AML-193 (cell line): ENCODE results near the gene HPCA.
"Not testable (repeated sequence)": the region's sequence is repeated elsewhere in the genome, so short reads cannot be mapped to it uniquely, and the experiment has no call there.

Experiments
- DNase-seq, 2 experiments: peaks; one replicate each; lab custom pipeline; 2025; lab: John Stamatoyannopoulos, UW

The HPCA gene

DNA sequence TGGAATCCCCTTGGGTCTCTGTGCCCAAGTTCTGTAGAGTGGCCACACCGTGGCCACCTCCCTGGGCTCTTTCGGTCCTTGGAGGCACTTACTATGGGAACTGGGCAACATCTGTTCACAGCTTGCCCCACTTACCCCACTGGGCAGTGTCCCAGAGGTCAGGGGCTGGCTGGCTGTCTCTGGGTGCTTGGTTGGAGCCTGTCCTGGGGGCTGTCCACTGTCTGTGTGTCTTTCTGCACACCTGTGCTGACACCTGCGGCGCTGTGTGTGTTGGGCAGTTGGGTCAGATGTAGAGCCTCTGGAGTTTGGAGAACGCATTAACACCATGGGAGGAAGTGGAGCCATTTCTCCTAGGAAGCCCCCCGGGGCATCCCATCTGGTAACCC lies 16.2 kb downstream of the HPCA start:
- DNase-seq, result no peak

DNA sequence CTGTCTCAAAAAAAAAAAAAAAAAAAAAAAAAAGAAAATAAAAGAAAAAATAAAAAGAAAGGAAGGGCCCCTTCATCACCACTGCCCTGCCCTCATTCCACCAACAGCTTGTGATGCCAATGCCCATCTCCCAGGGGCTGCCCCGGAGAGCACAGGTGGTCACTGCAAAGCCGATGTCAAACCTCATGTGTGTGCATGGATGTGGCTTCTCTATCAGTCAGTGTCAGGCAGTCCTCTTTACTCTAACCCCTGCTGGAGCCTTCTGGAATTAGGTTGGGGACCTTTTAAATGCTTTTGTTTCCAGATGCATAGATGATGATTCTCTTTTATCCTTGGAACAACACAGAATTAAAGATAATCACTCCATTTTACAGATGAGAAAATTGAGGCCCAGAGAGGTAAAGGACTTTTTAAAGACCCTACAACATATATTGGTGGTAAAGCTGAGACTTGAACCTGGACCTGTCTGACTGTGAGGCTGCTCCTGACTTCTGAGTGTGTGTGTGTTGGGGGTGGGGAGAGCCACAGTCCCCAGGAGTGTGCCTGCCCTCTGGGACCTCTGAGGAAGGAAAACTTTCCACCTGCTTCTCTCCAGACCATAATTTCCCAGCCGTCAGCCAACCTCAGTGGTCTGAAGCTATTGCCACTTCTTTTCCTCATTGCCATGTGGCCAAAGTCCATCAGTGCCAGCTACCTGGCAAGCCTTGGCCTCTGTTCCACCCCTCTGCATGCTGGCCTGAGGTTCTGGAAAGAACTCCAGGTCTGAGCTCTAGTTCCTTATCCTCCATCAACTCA lies 17.9 kb downstream of the HPCA start:
- no peak for DNase-seq

DNA sequence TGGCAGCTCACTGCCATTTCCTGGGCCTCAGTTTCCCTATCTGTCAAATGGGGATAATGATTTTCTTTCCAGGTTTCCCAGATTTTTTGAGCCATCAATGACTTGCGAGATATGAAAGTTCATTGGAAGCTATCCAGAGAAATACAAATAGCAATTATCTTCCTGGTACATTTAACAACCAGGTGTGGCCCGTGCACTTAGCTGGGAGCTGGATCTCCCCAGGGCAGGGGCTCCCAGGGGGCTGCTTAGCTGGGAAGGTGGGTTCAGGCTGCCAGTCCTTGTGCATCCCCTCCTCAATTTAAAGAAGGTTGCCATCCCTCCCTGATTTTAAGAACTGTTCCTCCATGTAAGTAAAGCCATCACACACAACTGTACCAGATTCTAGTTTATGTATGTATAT lies 18.5 kb downstream of the HPCA start:
- no peak for DNase-seq

DNA sequence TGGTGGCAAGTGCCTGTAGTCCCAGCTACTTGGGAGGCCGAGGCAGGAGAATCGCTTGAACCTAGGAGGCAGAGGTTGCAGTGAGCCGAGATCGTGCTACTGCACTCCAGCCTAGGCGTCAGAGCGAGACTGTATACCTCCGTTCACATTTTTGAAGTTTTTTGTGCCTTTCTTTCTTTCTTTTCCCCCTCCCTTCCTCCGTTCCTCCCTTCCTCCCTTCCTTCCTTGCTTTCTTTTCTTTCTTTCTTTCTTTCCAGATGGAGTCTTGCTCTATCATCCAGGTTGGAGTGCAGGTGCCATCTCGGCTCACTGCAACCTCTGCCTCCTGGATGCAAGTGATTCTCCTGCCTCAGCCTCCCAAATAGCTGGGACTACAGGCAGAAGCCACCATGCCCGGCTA lies 19.3 kb downstream of the HPCA start:
- not testable (repeated sequence) for DNase-seq

DNA sequence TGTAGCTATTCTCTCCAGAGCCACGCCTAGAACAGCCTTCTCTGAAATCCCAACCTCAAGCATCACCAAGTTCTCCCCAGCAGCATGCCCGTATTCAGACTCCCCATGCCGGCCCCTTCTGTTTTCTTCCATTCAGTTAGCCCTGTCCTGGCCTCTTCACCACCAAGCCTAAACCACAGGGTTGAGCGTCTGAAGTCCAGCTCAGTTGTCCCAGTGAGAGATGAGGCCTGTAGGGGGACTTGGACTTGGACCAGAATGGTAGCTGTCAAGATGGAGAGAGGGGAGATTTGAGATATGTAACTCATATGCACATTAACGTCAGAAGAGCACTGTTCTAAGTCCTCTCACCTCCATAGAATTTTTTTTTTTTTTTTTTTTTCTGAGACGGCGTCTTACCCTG lies 20.4 kb downstream of the HPCA start:
- no peak for DNase-seq

DNA sequence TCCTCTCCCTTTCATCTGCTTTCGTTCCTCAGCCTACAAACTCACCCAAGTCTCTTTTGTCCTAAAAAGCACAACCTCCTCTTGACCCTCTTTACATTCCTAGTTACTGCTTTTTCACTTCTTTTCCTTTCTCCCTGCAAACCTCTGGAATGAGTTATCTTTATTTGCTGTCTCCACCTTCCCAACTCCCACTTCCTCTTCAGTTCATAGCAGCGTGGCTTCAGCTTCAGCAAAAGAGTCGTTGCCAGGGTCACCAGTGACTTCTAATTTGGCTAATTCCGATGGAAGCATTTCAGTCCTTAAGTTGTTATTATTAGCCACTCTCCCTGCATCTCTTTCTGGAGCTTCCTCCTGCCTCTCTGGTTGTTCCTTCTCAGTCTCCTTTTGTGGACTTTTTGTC lies 21.1 kb downstream of the HPCA start:
- no peak for DNase-seq

DNA sequence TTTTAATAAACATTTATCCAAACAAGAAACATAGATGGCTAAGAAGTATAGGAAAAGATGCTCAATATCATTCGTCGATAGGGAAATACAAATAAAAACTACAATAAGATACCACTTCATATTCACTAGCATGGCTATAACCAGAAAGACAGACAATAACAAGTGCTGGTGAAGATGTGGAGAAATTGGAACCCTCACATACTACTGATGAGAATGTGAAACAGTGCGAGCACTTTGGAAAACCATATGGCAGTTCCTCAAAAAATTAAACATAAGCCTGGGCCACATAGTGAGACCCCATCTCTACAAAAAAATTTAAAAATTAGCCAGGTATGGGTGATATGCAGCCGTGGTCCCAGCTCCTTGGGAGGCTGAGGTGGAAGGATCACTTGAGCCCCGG lies 24.0 kb downstream of the HPCA start:
- no peak for DNase-seq

DNA sequence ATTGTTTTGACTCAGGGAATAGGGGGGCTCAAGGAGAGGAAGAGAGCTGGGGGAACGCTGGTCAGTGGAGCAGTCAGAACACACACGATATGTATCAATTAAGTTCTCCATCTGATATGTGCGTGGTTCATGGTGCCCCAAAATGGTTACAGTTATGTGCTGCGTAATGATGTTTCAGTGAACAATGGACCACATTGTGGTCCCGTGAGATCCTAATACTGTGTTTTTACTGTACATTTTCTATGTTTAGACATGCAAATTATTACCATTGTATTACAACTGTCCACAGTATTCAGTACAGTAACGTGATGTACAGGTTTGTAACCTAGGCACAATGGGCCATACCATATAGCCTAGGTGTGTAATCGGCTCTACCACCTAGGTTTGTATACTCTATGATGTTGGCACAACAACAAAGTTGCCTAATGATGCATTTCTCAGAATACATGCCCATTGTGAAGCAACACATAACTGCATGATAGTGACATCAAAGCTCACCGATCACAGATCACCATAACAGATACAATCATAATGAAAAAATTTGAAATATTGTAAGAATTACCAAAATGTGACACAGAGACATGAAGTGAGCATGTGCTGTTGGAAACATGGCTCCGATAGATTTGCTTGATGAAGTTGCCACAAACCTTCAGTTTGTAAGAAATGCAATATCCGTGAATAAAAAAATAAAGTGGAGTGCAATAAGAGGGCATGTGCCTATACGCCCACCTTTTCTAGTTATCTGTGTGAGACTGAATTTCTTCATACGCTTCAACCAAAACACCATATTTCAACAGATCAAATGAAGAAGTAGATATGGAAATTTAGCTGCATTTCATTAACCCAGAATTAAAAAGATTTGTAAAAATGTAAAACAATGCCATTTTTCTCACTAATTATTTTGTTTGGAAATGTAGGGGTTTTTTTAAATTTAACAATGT lies 29.7 kb downstream of the HPCA start:
- DNase-seq, result no peak

DNA sequence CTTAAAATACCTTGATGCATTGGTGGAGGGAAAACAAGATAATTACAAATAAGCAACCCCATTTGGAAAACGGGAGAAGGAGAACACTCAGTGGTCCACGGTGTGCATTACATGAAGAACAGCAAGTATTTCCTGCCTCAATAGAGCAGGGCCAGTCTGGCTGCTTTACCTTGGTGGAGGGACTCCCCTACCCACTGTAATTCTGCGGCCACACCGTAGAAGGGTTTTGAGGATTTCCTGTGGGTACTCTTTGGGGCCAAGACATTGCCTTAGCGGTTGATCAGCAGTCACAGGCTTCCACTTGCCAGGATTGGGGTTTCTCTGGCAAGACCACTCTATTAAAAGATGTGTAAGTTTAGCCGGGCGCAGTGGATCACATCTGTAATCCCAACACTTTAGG lies 31.2 kb downstream of the HPCA start:
- DNase-seq, result no peak

DNA sequence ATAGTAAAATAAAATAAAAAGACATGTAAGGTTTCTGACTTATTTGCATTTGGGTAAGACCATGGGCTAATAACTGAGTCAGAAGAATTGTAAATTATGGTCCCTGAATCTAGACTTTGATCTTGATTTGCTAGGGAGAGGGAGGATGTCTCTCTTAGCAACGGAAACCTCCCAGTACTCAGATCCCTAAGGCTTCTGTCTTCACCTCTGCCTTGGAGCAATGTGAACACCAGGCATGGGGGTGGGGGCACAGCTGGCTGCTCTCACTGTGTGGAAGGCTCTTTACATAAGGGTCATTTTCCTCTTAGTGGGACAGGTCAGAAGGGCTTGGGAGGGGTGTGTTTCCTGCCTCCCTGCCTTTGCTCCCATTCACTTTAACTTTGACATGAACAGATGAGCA lies 31.9 kb downstream of the HPCA start:
- DNase-seq, result no peak

DNA sequence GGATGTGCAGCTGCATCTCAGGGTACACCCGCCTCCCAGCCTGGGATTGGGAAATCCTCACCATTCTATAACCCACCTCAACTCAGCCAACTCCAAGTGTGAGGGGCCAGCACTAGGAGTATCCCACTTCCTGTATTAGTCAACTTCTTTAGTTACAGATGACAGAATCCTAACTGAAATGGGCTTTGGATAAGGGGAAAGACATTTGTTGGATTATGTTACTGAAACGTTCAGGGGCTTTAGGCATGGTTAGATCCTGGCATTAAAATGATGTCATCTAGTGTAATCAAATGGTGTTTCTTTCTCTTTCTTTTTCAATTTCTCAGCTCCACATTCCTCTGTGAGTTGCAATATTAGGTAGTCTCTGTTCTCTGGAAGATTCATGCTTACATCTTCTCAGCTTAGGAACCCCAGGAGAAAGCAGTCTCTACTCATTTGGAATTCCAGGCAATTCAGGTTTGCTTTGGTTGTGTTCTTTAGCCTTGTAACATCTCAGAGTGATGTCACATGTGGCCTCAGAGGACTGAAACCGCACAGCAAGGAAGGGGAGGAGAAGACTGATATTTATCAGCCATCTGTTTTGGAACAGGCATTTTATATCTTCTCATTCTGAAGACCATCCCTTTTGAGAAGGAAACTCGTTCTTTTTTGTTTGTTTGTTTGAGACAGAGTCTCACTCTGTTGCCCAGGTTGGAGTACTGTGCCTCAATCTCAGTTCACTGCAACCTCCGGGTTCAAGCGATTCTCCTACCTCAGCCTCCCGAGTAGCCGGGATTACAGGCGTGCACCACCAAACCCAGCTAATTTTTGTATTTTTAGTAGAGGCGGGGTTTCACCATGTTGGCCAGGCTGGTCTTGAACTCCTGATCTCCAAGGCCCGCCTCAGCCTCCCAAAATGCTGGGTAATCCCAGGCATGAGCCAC lies 33.8 kb downstream of the HPCA start:
- DNase-seq, result no peak

DNA sequence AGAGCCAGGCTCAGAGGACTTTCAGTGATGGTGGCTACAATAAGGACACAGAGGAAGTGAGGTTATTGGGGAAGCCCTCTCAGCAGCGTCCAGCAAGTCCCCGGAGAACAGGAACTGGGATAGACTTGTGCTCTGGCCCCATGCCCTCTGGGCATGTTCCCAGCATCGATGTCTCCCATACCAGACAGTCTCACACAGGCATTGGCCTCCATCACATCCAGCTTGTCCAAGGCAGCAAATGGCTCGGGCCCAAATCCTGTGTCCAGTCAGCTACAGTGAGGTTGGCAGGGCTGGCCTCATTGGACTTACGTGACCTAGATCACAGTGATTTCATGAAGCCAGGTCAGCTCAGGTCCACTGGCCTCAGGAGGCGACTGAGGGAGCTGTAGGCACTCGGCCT lies 34.5 kb downstream of the HPCA start:
- no peak for DNase-seq

DNA sequence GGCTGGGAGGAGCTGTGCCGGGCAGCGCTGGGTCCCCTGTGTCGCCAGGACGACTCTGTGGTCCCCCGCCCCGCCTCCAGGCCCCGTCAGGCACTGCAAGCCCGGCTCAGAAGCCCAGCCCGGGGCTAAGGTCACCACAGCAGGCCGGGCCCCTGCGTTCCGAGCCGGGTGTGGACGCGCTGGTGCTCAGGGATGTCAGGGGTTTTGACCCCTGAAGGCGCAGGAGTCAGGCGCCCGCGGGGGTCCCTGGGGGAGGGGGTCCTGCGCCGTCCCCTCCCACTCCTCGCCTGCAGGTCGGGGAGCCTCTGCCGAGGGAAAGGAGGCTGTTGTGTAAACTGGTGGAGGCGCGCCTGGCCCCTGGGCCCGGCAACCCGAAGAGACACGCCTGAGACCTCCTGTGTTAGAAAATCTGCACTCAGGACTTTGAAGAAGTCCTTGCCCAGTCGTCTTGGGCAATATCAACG lies 38.6 kb downstream of the HPCA start:
- DNase-seq, result no peak

DNA sequence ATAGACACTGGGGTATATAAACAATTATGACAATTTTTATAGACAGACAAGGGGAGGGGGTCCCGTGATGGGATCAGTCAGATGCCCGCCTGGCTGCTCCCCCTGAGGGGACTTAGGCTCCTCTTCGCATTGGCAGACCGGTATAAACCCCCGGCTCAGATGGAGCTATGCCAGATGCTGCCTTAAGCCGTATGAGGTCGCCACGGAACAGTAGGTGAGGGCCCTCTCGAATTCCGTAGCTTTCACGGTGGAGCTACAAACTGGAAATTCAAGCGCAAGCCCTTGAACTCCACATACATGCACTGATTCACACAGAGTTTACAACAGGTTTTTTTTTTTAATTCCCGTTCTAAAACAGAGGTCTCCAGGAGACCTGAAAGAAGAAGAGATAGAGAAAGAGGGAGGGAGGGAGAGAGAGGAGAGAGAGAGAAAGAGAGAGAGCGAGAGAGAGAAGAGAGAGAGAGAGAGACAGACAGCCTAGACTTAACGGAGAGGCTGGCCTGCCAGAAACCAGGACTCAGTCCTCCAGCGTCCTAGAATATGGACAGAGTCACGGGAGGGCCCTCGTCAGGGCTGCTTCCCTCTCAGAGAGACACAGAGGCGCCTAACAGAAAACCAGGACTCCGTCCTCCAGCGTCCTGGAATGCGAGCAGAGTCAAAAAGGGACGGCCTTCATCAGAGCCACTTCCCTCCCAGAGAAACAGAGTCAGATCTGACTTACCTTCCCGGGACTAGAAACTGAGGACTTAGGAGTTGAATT lies 39.3 kb downstream of the HPCA start:
- DNase-seq, result no peak

DNA sequence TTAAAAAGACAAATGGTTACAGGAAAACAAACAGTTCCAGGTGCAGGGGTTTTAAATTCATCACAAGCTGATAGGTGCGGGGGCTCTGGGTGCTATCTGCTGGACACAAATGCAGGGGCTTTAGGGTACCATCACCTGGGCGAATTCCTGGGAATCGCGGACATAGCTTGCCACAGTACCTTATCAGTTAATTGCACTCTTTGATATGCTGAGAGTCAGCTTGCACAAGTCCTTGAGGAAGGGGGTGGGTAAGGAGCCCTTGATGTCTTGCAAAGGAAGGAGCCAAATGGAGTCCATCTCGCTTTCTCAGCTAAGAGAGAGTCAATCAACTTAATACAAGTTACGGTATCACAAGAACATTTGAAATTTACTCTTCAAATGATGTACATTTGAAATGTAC lies 40.3 kb downstream of the HPCA start:
- DNase-seq, result no peak

DNA sequence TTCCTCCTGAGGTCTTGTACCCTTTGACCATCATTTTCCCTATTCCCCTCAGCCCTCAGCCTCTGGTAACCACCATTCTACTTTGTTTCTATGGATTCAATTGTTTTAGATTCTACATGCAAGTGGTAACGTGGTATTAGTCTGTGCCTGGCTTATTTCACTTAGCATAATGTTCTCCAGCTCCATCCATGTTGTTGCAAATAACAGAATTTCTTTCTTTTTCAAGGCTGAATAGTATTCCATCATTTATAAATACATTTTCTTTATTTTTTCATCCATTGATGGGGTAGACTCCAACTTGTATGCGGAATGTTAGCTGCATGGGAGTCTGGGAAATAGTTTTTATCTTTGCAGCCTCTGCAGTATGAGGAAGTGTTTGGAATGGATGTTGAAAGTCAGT lies 41.1 kb downstream of the HPCA start:
- no peak for DNase-seq

DNA sequence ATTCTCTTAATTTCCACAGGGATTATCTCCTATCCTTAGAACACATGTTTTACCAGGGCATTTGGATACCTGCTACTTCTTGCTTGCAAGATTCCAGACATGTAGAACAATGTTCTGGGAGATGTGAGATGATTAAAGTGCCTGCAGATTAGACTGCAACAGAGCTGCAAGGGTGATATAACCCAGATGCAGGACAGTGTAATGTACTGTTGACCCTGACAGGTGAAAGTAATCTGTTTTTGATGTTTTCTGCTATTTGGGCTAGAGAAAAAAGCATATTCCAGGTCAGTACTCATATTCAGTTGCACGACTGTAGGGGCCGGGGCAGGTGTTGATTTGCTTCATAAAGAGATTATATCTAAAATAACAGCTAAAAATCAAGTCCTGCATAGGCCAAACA lies 42.0 kb downstream of the HPCA start:
- no peak for DNase-seq

DNA sequence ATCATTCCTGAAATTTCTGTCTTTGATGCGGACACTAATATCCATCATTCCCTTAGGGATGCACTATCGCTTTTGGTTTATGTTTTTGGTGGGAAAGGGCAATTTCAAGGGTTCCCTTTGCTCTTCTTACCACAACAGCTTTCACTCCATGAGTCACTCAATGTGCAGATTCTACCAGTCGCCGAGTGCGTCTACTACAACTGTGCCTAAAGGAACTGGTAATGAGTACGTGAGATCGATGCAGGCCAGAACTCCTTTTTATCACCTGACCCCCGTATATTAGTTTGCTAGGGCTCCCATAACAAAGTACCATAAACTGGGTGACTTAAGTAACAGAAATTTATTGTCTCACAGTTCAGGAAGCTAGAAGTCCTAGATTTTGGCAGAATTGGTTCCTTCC lies 42.4 kb downstream of the HPCA start:
- no peak for DNase-seq

DNA sequence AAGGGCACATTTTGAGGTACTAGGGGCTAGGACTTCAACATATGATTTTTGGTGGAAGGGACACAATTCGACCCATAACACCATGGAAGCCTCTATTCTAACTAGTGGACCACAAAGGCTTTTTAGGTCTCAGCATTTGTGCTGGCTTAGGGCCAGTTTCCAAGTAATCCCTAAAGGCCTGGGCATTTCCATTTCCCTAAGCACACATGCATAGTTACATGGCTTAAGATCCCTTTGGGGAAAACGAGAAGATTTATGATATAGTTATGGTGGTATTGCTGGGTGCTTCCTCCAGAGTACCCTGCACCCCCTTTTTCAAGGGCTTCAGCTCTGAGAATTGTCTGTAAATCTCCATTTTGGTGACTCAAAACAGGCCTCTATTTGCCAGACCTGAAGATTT lies 43.1 kb downstream of the HPCA start:
- no peak for DNase-seq

DNA sequence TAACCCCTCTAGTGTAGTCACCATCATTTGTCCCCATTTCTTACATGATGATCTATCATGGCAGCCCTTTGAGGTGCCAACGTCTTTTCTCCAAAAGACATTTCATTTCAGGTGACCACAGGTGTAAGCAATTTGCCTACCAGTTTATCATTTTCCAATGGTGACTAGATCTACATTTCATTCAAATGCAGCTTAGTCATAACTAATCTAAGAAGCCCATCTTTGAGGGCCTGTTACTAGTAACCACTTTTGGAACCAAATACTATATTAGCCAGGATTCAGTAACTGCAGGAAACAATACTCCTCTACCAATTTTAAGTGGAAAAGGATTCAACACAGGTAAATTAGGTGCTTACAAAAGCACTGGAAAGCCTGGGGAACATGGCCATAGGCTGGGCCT lies 45.5 kb downstream of the HPCA start:
- DNase-seq, result no peak

DNA sequence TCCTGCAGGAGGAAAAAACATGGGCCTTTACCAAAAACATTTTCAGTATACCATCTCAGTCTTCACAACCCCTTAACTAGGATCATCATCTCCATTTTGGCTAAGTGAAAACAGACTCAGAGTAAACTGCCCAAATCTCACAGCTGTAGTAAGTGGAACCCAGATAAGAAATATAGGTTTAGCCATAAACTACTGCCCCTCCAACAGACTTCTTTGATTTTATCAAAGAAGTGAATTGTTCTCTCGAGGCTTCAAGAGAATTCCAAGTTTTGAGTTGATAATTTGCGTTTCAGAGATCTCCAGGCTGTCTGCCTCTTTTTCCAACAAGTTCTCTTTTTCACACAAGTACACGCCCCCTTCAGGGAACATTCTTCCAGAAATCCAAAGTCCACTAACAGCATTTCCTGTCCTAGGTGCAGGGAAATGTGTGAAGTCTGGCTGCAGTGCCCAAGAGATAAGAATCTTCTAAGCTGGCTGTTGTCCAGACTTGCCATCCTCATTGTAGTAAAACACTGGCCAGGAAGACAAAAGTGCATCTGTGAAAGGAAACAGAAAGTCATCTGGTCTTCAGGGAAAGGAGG lies 47.5 kb downstream of the HPCA start:
- no peak for DNase-seq
